H9 (cell line): ENCODE results near the gene CCDC148. TPM values are rescaled to one million over a fixed set of nuclear protein-coding genes. Genes with fewer than 3 reads are reported as not detected.

Experiments
- DNase-seq: peaks from one replicate; pipeline ENCODE4 v3.0.0-alpha.2; 2017
- H2AFZ ChIP-seq: one replicate; pipeline ENCODE4 v1.6.1; 2013; ENCODE audit warnings: mild to moderate bottlenecking, low read length, control low read depth, moderate library complexity
- H2AK5ac ChIP-seq: 2 replicates; pipeline ENCODE4 v1.6.1; 2013; ENCODE audit warnings: low read length, control low read depth, mixed read lengths; ENCODE audit not compliant: insufficient read length
- H2BK120ac ChIP-seq: one replicate; pipeline ENCODE4 v1.6.1; 2013; ENCODE audit warnings: low read depth, mild to moderate bottlenecking, low read length, control low read depth, inconsistent platforms; ENCODE audit not compliant: poor library complexity, severe bottlenecking
- H2BK12ac ChIP-seq: 2 replicates; pipeline ENCODE4 v1.6.1; 2013; ENCODE audit warnings: low read length, control low read depth, mixed read lengths, low read depth; ENCODE audit not compliant: insufficient read length
- H2BK15ac ChIP-seq: 2 replicates; pipeline ENCODE4 v1.6.1; 2013; ENCODE audit warnings: low read depth, low read length, control low read depth
- H2BK20ac ChIP-seq: one replicate; pipeline ENCODE4 v1.6.1; 2013; ENCODE audit warnings: low read depth, mild to moderate bottlenecking, low read length, control low read depth, inconsistent platforms; ENCODE audit not compliant: poor library complexity, severe bottlenecking
- H2BK5ac ChIP-seq: 2 replicates; pipeline ENCODE4 v1.6.1; 2013; ENCODE audit warnings: low read length, control low read depth, mixed read lengths; ENCODE audit not compliant: insufficient read length
- H3K14ac ChIP-seq: 2 replicates; pipeline ENCODE4 v1.6.1; 2013; ENCODE audit warnings: low read length, control low read depth; ENCODE audit not compliant: insufficient read depth
- H3K18ac ChIP-seq: 2 replicates; pipeline ENCODE4 v1.6.1; 2013; ENCODE audit warnings: low read depth, mild to moderate bottlenecking, mixed read lengths, low read length, control low read depth; ENCODE audit not compliant: insufficient read length
- H3K23ac ChIP-seq: 2 replicates; pipeline ENCODE4 v1.6.1; 2013; ENCODE audit warnings: low read length, control low read depth, mixed read lengths, low read depth; ENCODE audit not compliant: insufficient read length
- H3K23me2 ChIP-seq: 2 replicates; pipeline ENCODE4 v1.6.1; 2013; ENCODE audit warnings: low read depth, mild to moderate bottlenecking, mixed read lengths, low read length, control low read depth; ENCODE audit not compliant: insufficient read length, poor library complexity, severe bottlenecking
- H3K27ac ChIP-seq: 2 replicates; pipeline ENCODE4 v1.5.1; 2013; ENCODE audit warnings: low read length, control low read depth, mixed read lengths, low read depth; ENCODE audit not compliant: insufficient read length
- H3K27me3 ChIP-seq: 2 replicates; pipeline ENCODE4 v1.6.1; 2013; ENCODE audit warnings: low read length, control low read depth, inconsistent platforms; ENCODE audit not compliant: insufficient read depth
- H3K4ac ChIP-seq: 2 replicates; pipeline ENCODE4 v1.6.1; 2013; ENCODE audit warnings: low read depth, mild to moderate bottlenecking, control low read depth, inconsistent platforms, low read length, moderate library complexity
- H3K4me1 ChIP-seq: 2 replicates; pipeline ENCODE4 v1.6.1; 2013; ENCODE audit warnings: low read length, control low read depth, inconsistent platforms; ENCODE audit not compliant: insufficient read depth
- H3K4me2 ChIP-seq: 2 replicates; pipeline ENCODE4 v1.6.1; 2013; ENCODE audit warnings: low read length, control low read depth, mixed read lengths; ENCODE audit not compliant: insufficient read length, insufficient read depth
- H3K56ac ChIP-seq: 2 replicates; pipeline ENCODE4 v1.6.1; 2013; ENCODE audit warnings: low read depth, mild to moderate bottlenecking, mixed read lengths, low read length, control low read depth; ENCODE audit not compliant: insufficient read length
- H3K79me1 ChIP-seq: 2 replicates; pipeline ENCODE4 v1.6.1; 2013; ENCODE audit warnings: low read depth, mild to moderate bottlenecking, moderate library complexity, low read length, control low read depth, inconsistent platforms; ENCODE audit not compliant: insufficient read depth, poor library complexity, severe bottlenecking
- H3K79me2 ChIP-seq: 2 replicates; pipeline ENCODE4 v1.6.1; 2013; ENCODE audit warnings: low read length, control low read depth, inconsistent platforms; ENCODE audit not compliant: insufficient read depth
- H3K9ac ChIP-seq: 2 replicates; pipeline ENCODE4 v1.6.1; 2013; ENCODE audit warnings: low read length, control low read depth, mixed read lengths; ENCODE audit not compliant: insufficient read length; ENCODE audit errors: extremely low read depth
- H3K9me3 ChIP-seq: one replicate; pipeline ENCODE4 v1.6.1; 2013; ENCODE audit warnings: low read depth, low read length, inconsistent platforms; ENCODE audit not compliant: control insufficient read depth
- H3T11ph ChIP-seq: one replicate; pipeline ENCODE4 v1.6.1; 2013; ENCODE audit warnings: mild to moderate bottlenecking, low read length, control low read depth, inconsistent platforms
- H4K20me1 ChIP-seq: one replicate; pipeline ENCODE4 v1.6.1; 2013; ENCODE audit not compliant: control insufficient read depth, insufficient read length, insufficient read depth
- H4K5ac ChIP-seq: 2 replicates; pipeline ENCODE4 v1.6.1; 2013; ENCODE audit warnings: low read depth, mild to moderate bottlenecking, mixed read lengths, low read length, control low read depth; ENCODE audit not compliant: insufficient read length
- H4K8ac ChIP-seq: replicated peaks from 2 replicates; pipeline ENCODE4 v1.6.1; 2013; ENCODE audit warnings: low read length, control low read depth, mixed read lengths, low read depth; ENCODE audit not compliant: insufficient read length
- H4K91ac ChIP-seq: 2 replicates; pipeline ENCODE4 v1.6.1; 2013; ENCODE audit warnings: low read depth, mild to moderate bottlenecking, moderate library complexity, mixed read lengths, low read length, control low read depth; ENCODE audit not compliant: insufficient read length
- H3K27ac Mint-ChIP-seq, 3 experiments: 2 replicates in 2 of 3; 3 replicates in 1 of 3; pipeline ENCODE4 v1.8.0; 2020 to 2021; ENCODE audit warnings: mixed read lengths in 3 of 3, mild to moderate bottlenecking in 1 of 3, moderate library complexity in 1 of 3
- H3K27me3 Mint-ChIP-seq: 2 replicates; pipeline ENCODE4 v1.8.0; 2021; ENCODE audit warnings: low read depth, mild to moderate bottlenecking, moderate library complexity, mixed read lengths
- H3K36me3 Mint-ChIP-seq, 3 experiments: 2 replicates in 2 of 3; 3 replicates in 1 of 3; pipeline ENCODE4 v1.8.0; 2020 to 2021; ENCODE audit warnings: low read depth in 3 of 3, mixed read lengths in 3 of 3; ENCODE audit not compliant: insufficient read depth in 1 of 3
- H3K4me1 Mint-ChIP-seq, 2 experiments: 2 replicates each; pipeline ENCODE4 v1.8.0; 2020; ENCODE audit warnings: mixed read lengths in 2 of 2
- H3K4me3 Mint-ChIP-seq, 2 experiments: 2 replicates in 1 of 2; 3 replicates in 1 of 2; pipeline ENCODE4 v1.8.0; 2020 to 2021; ENCODE audit warnings: mild to moderate bottlenecking in 2 of 2, mixed read lengths in 2 of 2, moderate library complexity in 1 of 2
- H3K9me3 Mint-ChIP-seq, 2 experiments: 2 replicates in 1 of 2; 3 replicates in 1 of 2; pipeline ENCODE4 v1.8.0; 2020; ENCODE audit warnings: mild to moderate bottlenecking in 2 of 2, mixed read lengths in 2 of 2, moderate library complexity in 1 of 2
- WGBS: extraction: QIAGEN DNeasy Blood & Tissue Kit; methylation state at CpG from one replicate; pipeline ENCODE4 v1.1.7; 2013; ENCODE audit warnings: missing lambda C conversion rate, low lambda C conversion rate, mixed read lengths; ENCODE audit not compliant: insufficient read length; ENCODE audit errors: extremely low coverage; 5-methylcytosine and 5-hydroxymethylcytosine counted together
- total RNA-seq: library from RNA; stranded (reverse); gene quantifications from 2 replicates; pipeline ENCODE4 v1.2.1, GENCODE V29; 2021
- TF ChIP-seq, protein P1 (sequence below): fragments of 200-600 bp; sonication (generic); conservative IDR thresholded peaks from 3 replicates; pipeline ENCODE4 v1.8.0; 2021; ENCODE audit warnings: antibody characterized with exemption, mild to moderate bottlenecking

Gene CCDC148
- total RNA-seq, 1 experiment from 2014 or later = 1.5 TPM

- Histone ChIP-seq H2BK15ac (no peak overlapping the region), H2AFZ (no peak overlapping the region), H3K27ac (no peak overlapping the region), H2BK20ac (no peak overlapping the region), H3K79me2 (no peaks in the 10 kb centered on the region), H3K56ac (no peak overlapping the region), H4K91ac (no peak overlapping the region), H3K4ac (no peak overlapping the region), H3K27me3 (no peaks in the 10 kb centered on the region), H2BK5ac (no peak overlapping the region), H2BK120ac (no peak overlapping the region), H3K9ac (no peak overlapping the region), H3K4me2 (no peak overlapping the region), H3K23me2 (no peaks in the 10 kb centered on the region), H3K9me3 (no peaks in the 10 kb centered on the region), H3K18ac (no peak overlapping the region), H3K23ac (no peak overlapping the region), H3K4me1 (no peaks in the 10 kb centered on the region; the same call in 1 of the 2 replicates), H3K79me1 (no peaks in the 10 kb centered on the region), H4K20me1 (no peaks in the 10 kb centered on the region), H3K14ac (no peak overlapping the region), H4K5ac (no peak overlapping the region), H2AK5ac (no peak overlapping the region), H2BK12ac (no peak overlapping the region), H4K8ac (no peak overlapping the region), H3T11ph (no peak overlapping the region)
- WGBS = no CpG with 5 or more reads among the region's 2 CpGs
- Mint-ChIP-seq H3K4me3 (no peak overlapping the region), H3K27me3 (no peaks in the 10 kb centered on the region), H3K4me1 (peaks cover 2 to 3% of the 10 kb centered on the region in 2 experiments; a peak in 1 of 4 replicates), H3K27ac (0 out of 7 replicates have a peak overlapping the region, but pooled peaks of 1 of the 3 experiments have one; percentile 13), H3K9me3 (no peaks in the 10 kb centered on the region), H3K36me3 (no peaks in the 10 kb centered on the region)
- no peak for DNase-seq
- TF ChIP-seq, protein P1, sequence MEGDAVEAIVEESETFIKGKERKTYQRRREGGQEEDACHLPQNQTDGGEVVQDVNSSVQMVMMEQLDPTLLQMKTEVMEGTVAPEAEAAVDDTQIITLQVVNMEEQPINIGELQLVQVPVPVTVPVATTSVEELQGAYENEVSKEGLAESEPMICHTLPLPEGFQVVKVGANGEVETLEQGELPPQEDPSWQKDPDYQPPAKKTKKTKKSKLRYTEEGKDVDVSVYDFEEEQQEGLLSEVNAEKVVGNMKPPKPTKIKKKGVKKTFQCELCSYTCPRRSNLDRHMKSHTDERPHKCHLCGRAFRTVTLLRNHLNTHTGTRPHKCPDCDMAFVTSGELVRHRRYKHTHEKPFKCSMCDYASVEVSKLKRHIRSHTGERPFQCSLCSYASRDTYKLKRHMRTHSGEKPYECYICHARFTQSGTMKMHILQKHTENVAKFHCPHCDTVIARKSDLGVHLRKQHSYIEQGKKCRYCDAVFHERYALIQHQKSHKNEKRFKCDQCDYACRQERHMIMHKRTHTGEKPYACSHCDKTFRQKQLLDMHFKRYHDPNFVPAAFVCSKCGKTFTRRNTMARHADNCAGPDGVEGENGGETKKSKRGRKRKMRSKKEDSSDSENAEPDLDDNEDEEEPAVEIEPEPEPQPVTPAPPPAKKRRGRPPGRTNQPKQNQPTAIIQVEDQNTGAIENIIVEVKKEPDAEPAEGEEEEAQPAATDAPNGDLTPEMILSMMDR = no peak
Observed at GRCh38 chr2:158172719-158173118, 283.8 kb downstream of the CCDC148 start.
